Measurements from ENCODE around the gene OR7G1. TPM values are rescaled to one million over a fixed set of nuclear protein-coding genes. Genes with fewer than 3 reads are reported as not detected.

The OR7G1 gene, protein sequence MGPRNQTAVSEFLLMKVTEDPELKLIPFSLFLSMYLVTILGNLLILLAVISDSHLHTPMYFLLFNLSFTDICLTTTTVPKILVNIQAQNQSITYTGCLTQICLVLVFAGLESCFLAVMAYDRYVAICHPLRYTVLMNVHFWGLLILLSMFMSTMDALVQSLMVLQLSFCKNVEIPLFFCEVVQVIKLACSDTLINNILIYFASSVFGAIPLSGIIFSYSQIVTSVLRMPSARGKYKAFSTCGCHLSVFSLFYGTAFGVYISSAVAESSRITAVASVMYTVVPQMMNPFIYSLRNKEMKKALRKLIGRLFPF
- total RNA-seq: not detected

DNA sequence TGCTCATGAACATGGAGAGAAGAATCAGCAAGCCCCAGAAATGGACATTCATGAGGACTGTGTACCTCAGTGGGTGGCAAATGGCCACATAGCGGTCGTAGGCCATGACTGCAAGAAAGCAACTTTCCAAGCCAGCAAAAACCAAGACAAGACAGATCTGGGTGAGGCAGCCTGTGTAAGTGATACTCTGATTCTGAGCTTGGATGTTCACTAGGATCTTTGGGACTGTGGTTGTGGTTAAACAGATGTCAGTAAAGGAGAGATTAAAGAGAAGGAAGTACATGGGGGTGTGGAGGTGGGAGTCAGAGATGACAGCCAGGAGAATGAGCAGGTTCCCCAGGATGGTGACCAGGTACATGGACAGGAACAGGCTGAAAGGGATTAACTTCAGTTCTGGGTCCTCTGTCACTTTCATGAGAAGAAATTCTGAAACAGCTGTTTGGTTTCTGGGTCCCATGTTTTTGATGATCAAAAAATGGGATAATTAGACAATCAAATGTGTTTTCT, at the start of gene OR7G1:
OR7G1 (minus strand) TSS at position 457 of the 507 bp plus-strand sequence; CDS start at position 457, 0 bp downstream.
- Mint-ChIP-seq H3K4me3 (no peak within 1 kb of the TSS), H3K27me3 (peaks cover 15 to 33% of the 10 kb centered on the region in 2 donors), H3K36me3 (no peaks in the 10 kb centered on the region), H3K4me1 (ENCODE audit: low read depth in 2 of 2) (no peaks in the 10 kb centered on the region), H3K27ac (no peak within 1 kb of the TSS), H3K9me3 (no peaks in the 10 kb centered on the region)
- DNase-seq (ENCODE audit: low spot score) (no peak), ATAC-seq (no peak)

DNA sequence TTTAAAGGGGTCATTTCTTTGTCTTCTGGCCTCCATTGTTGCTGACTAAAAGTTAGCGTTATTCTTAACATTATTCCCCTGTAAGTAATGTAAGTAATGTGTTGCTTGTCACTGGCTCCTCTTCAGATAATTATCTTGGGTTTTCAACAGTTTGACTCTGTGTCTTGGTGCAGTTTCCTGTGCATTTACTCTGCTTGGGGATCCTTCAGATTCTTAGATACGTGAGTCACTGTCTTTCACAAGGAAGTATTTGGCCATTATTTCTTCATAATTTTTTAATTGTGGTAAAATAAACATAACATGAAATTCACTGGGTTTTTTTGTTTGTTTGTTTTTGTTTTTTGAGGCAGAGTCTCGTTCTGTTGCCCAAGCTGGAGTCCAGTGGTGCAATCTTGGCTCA, 49.7 kb upstream of the OR7G1 start:
- Mint-ChIP-seq H3K4me3 (no peak overlapping the region), H3K9me3 (no peaks in the 10 kb centered on the region), H3K36me3 (peaks cover 41% of the 10 kb centered on the region), H3K4me1 (ENCODE audit: low read depth in 2 of 2) (no peaks in the 10 kb centered on the region), H3K27ac (no peak overlapping the region), H3K27me3 (no peaks in the 10 kb centered on the region)
- DNase-seq (ENCODE audit: low spot score) (no peak), ATAC-seq (no peak)

DNA sequence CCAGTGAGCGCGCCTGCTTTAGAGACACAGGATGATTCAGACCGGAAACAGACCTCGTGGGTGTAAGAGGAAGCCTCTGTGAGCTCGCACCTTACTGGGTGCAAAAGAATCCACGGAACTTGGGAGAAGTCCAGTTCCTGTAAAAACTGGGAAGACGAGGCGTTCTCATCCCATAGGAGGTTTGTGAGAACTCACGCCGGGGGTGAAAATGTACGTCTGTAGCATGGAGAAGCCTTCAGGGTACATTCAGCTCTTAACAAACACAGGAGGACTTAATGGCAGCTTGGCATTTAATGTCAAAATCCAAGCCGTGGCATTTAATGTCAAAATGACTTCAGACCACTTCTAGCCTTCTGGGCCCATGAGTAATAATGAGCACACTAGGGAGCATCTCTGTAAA, 45.9 kb upstream of the OR7G1 start:
- Mint-ChIP-seq H3K27ac (no peak overlapping the region), H3K4me3 (no peak overlapping the region), H3K36me3 (peaks cover 55% of the 10 kb centered on the region), H3K9me3 (no peaks in the 10 kb centered on the region), H3K4me1 (ENCODE audit: low read depth in 2 of 2) (peaks cover 0 to 5% of the 10 kb centered on the region in 2 donors), H3K27me3 (no peaks in the 10 kb centered on the region)
- ATAC-seq (no peak), DNase-seq (ENCODE audit: low spot score) (no peak)

DNA sequence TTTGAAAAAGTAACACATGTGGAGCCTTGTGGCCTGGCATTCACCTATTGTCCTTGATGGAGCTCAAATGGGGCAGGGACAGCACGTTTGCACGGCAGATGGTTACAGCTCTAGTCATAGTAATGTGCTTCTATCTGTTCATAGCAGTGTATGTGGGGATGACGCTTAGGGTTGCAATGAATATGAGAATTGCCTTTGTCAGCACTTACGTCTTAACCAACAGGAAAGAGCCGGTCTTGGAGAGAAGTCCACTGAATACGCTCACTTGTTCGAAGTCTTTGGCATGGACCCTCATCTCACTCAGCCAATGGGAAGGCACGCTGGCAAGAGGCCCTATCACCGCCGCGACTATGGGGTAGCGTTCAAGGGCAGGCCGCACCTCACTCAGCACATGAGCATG, 44.3 kb upstream of the OR7G1 start:
- Mint-ChIP-seq H3K9me3 (no peaks in the 10 kb centered on the region), H3K27me3 (no peaks in the 10 kb centered on the region)
- DNase-seq (ENCODE audit: low spot score): no peak

DNA sequence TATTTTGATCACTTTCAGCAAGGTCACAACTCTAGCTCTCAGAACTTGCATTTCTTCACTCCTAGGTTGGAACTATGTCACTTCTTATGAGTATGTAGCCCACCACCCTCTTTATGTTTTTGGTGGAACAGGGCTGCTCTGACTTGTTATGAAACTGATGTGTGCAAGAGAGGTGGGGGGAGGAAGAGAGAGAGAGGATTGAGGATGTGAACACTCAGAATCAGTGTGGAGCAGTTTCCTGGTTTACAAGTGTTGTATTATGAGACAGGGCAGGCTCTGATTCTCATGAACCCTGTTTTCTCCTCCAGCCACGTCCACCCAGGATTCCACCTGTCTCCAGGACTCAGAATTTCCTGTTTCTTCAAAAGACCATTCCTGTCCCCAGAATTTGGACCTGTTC, 40.7 kb upstream of the OR7G1 start:
- DNase-seq (ENCODE audit: low spot score): no peak
- ATAC-seq: peak in 1 of 2 donors; percentile 39
- Mint-ChIP-seq H3K27me3 (no peaks in the 10 kb centered on the region), H3K4me3 (no peak overlapping the region), H3K4me1 (ENCODE audit: low read depth in 2 of 2) (peaks cover 29 to 36% of the 10 kb centered on the region in 2 donors), H3K9me3 (no peaks in the 10 kb centered on the region), H3K27ac (peak overlapping the region in 1 of 2 donors; percentile 56), H3K36me3 (peaks cover 42% of the 10 kb centered on the region)

More for the DNA sequence above, 44.3 kb upstream of the OR7G1 start:
- ATAC-seq: no peak
- no peak overlapping the region for H3K27ac Mint-ChIP-seq
- H3K4me3 Mint-ChIP-seq: no peak overlapping the region
- peaks cover 56% of the 10 kb centered on the region for H3K36me3 Mint-ChIP-seq
- peaks cover 8 to 15% of the 10 kb centered on the region in 2 donors for H3K4me1 Mint-ChIP-seq (ENCODE audit: low read depth in 2 of 2)

DNA sequence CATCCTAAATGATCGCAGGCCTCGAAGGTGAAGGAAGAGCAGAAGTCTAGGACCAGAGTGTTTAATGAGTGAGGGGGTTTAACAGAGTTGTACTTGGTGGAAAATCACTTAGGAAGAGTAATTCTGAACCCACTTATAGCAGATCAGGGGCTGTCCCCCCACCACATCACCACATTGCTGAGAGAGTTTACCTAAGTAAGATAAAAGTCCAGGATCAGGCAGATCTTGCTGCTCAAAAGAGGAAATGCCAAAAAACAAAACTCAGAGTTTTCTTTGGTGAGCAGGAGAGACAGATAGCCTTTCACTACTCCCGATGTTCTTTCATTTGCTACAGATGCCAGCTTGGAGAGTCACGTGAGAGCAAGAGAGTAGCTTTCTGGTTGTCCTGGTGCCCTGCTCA, 40.0 kb upstream of the OR7G1 start:
- no peak overlapping the region for H3K4me3 Mint-ChIP-seq
- H3K9me3 Mint-ChIP-seq: no peaks in the 10 kb centered on the region
- H3K27ac Mint-ChIP-seq: peak overlapping the region in 1 of 2 donors; percentile 7

DNA sequence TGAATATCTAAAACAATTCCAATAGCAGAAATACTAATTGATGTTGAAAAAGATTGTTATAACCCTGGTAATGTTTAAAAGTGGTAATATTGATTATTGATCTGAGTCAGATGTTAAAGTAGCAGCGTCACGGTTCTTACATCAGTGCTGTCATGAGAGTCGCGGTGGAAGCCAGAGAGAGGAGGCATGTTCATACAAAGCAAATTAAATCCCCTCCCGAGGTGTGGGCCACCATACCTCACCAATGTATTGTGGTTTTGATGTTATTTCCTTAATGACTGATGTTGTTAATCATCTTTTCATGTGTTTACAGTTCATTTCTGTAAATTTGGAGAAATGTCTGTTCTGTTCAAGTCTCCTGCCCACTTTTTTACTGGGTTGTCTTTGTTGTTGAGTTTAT, 35.8 kb upstream of the OR7G1 start:
- Mint-ChIP-seq H3K4me1 (ENCODE audit: low read depth in 2 of 2) (peaks cover 58 to 71% of the 10 kb centered on the region in 2 donors), H3K27ac (peak overlapping the region; percentile 12 to 64), H3K27me3 (no peaks in the 10 kb centered on the region), H3K9me3 (no peaks in the 10 kb centered on the region), H3K4me3 (peak overlapping the region; percentile 21), H3K36me3 (peaks cover 38% of the 10 kb centered on the region)
- DNase-seq (ENCODE audit: low spot score) (no peak), ATAC-seq (peak; percentile 60 to 92)

More for the DNA sequence above, 40.0 kb upstream of the OR7G1 start:
- peaks cover 35% of the 10 kb centered on the region for H3K36me3 Mint-ChIP-seq
- ATAC-seq (no peak), DNase-seq (ENCODE audit: low spot score) (no peak)
- no peaks in the 10 kb centered on the region for H3K27me3 Mint-ChIP-seq
- peaks cover 37 to 43% of the 10 kb centered on the region in 2 donors for H3K4me1 Mint-ChIP-seq (ENCODE audit: low read depth in 2 of 2)

DNA sequence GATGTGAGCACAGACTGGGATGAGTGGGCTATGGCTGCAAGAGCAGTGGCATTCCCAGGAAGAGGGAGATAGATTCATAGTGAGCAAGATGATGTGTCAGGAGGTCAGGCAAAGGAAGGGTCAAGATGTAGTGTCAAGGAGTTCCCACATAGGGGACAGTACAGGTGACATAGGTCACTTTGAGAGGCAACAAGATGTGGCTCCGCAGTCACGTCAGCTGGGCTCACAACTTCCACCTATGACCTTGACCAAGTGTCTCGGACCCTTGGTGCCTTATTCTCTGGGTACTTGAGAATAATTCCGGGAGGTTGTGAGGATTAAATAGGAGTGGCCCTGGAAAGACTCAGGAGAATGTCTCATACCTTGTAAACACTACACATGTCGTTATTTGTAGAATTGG, 35.1 kb upstream of the OR7G1 start:
- no peaks in the 10 kb centered on the region for H3K27me3 Mint-ChIP-seq
- H3K36me3 Mint-ChIP-seq: peaks cover 40% of the 10 kb centered on the region
- ATAC-seq (no peak), DNase-seq (ENCODE audit: low spot score) (no peak)
- peaks cover under 1% of the 10 kb centered on the region for H3K9me3 Mint-ChIP-seq
- H3K27ac Mint-ChIP-seq: peak overlapping the region; percentile 12 to 64
- H3K4me1 Mint-ChIP-seq (ENCODE audit: low read depth in 2 of 2): peaks cover 58 to 68% of the 10 kb centered on the region in 2 donors
- peak overlapping the region; percentile 36 for H3K4me3 Mint-ChIP-seq

DNA sequence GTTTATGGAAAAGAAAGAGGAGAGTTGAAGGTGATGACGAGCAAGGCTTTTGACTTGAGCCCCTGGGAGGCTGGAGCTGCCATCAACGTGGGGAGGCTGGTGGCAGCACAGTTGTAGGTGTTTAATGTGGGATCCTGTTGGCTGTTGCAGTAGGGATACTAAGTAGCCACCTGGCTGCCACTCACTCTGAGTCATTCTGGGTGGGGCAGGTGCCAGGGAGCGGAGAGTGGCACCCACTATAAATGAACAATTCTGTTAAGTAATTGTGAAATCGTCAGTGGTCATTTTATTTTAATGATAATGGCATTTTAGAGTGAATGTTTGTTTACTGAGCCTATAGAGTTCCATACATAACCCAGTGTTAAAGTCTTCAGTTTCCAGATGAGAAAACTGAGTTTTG, 34.4 kb upstream of the OR7G1 start:
- Mint-ChIP-seq H3K27ac (peak overlapping the region; percentile 12 to 64), H3K4me3 (peak overlapping the region; percentile 36), H3K9me3 (peaks cover 4% of the 10 kb centered on the region), H3K4me1 (ENCODE audit: low read depth in 2 of 2) (peaks cover 54 to 62% of the 10 kb centered on the region in 2 donors), H3K36me3 (peaks cover 41% of the 10 kb centered on the region), H3K27me3 (no peaks in the 10 kb centered on the region)
- DNase-seq (ENCODE audit: low spot score): no peak
- ATAC-seq: no peak

DNA sequence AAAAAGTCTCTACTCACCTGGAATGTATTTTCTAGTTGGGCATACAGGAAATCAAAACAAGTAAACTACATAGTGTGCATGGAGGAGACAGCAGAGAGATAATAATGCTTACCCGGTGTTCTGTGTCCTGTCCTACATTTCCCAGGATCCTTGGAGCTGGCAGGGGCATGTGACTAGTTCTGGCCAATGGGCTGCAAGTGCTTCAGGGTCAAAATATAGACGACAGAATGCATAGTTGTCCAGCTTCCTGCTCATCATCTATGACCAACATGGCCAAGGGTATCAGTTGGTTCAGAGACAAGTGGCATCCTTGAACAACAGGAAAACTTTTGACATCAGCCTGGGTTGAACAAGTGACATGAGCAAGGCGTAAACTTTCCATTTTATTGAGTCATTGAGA, 33.1 kb upstream of the OR7G1 start:
- no peaks in the 10 kb centered on the region for H3K27me3 Mint-ChIP-seq
- DNase-seq (ENCODE audit: low spot score): no peak
- peak overlapping the region in 1 of 2 donors; percentile 64 for H3K27ac Mint-ChIP-seq
- peak overlapping the region; percentile 36 for H3K4me3 Mint-ChIP-seq
- H3K36me3 Mint-ChIP-seq: peaks cover 53% of the 10 kb centered on the region
- H3K4me1 Mint-ChIP-seq (ENCODE audit: low read depth in 2 of 2): peaks cover 54% of the 10 kb centered on the region in 2 donors
- H3K9me3 Mint-ChIP-seq: peaks cover 4% of the 10 kb centered on the region
- no peak for ATAC-seq

DNA sequence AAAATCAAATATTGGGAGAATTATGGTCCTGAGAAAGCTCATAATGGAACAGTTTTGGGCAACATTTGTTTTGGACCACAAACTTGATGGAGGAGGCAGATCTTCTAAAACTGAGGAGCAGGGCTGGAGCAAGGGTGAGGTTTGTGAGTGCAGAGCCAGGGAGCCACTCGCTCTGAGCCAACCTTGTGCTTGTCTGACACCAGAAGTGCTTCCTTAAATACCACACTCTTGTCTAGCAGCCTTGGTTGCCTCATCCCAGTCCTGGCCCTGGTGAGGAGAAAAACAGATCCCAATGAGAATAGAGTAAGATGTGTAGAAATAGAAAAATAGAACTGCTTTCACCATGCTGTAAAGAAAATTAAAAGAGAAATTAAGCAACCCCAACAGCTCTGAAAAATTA, 31.3 kb upstream of the OR7G1 start:
- H3K36me3 Mint-ChIP-seq: peaks cover 49% of the 10 kb centered on the region

DNA sequence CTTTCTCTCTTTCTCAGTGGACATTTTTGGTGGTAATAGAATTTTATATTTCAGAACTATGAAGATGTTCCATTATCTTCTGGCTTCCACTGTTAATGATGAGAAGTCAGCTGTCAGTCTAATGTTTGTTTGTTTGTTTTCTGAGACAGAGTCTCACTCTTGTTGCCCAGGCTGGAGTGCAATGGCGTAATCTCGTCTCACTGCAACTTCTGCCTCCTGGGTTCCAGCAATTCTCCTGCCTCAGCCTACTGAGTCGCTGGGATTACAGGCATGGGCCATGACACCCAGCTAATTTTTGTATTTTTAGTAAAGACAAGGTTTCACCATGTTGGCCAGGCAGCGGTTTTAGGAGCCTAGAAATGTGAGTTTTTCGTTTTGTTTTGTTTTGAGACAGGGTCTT, 29.4 kb upstream of the OR7G1 start:
- ATAC-seq: no peak
- Mint-ChIP-seq H3K27me3 (no peaks in the 10 kb centered on the region), H3K4me1 (ENCODE audit: low read depth in 2 of 2) (peaks cover 47 to 51% of the 10 kb centered on the region in 2 donors)

More for the DNA sequence above, 31.3 kb upstream of the OR7G1 start:
- Mint-ChIP-seq H3K4me1 (ENCODE audit: low read depth in 2 of 2) (peaks cover 51 to 55% of the 10 kb centered on the region in 2 donors), H3K4me3 (no peak overlapping the region), H3K27me3 (no peaks in the 10 kb centered on the region), H3K27ac (no peak overlapping the region), H3K9me3 (peaks cover 4% of the 10 kb centered on the region)
- DNase-seq (ENCODE audit: low spot score): no peak
- no peak for ATAC-seq

DNA sequence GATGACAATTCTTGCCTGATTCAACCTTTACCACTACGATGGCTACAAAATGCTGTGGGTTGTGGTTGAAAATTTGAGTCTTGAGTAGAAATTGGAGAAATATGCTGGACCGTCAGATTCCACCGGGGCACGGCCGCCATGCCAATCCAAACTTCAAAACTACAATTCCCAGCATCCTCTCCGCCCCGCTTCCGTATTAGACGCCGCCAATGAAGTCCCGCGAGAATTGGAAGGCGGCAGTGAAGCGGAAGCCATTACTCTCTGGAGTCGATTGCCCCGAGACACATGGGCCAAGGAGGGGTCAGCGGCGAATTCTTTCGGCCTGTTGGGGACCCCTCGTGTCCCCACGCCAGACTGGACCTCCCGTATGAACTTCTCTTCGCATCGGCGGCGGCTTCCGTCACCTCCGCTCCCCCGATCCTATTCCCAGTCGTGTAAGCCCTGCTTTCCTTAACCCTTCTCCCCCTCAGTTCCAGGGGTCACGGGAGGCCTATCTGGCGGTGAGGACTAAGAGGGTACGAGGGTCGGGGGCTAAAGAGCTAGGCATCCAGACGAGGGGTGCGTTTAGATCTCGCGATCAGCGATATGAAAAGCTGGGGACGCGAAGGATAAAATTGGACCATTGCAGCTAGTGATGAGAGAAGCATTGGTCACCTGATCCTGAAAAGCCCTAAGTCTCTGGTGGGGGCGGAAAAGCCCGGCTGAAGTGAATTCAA, 24.8 kb upstream of the OR7G1 start, which contains the start of gene ZNF317:
ZNF317 (plus strand) TSS at position 239 of the 716 bp plus-strand sequence. CDS start 15,620 bp downstream, outside the sequence.
- peaks cover 29 to 42% of the 10 kb centered on the region in 2 donors for H3K4me1 Mint-ChIP-seq (ENCODE audit: low read depth in 2 of 2)
- peak within 1 kb of the TSS; percentile 91 for H3K4me3 Mint-ChIP-seq

More for the DNA sequence above, 29.4 kb upstream of the OR7G1 start:
- H3K36me3 Mint-ChIP-seq: peaks cover 45% of the 10 kb centered on the region
- DNase-seq (ENCODE audit: low spot score): no peak
- peaks cover 4% of the 10 kb centered on the region for H3K9me3 Mint-ChIP-seq
- H3K4me3 Mint-ChIP-seq: no peak overlapping the region
- no peak overlapping the region for H3K27ac Mint-ChIP-seq

More for the DNA sequence above, 24.8 kb upstream of the OR7G1 start, which contains the start of gene ZNF317:
- Mint-ChIP-seq H3K27ac (peak within 1 kb of the TSS; percentile 96 to 98), H3K27me3 (peaks cover 0 to 3% of the 10 kb centered on the region in 2 donors), H3K9me3 (no peaks in the 10 kb centered on the region), H3K36me3 (peaks cover 23% of the 10 kb centered on the region)
- DNase-seq (ENCODE audit: low spot score) (peak; percentile 93), ATAC-seq (peak; percentile 99)

All from natural killer cell treated with Interleukin-12 subunit alpha and Interleukin-12 subunit beta and Interleukin-15 and Interleukin-18, amount 100 ng/mL, for 72 hours (primary cell).